Body of pancreas (tissue), 4 donors: ENCODE measurements around the gene CUL4A. TPM values are rescaled to one million over a fixed set of nuclear protein-coding genes. Genes with fewer than 3 reads are reported as not detected.
"Not testable (repeated sequence)": the region's sequence is repeated elsewhere in the genome, so short reads cannot be mapped to it uniquely, and the experiment has no call there.

Source experiments
- ATAC-seq: fragments of 150-250 bp; one replicate; pipeline ENCODE4 v1.9.1; 2016
- DNase-seq, 4 donors: peaks; one replicate each; pipeline ENCODE4 v3.0.0-alpha.2; 2019
- H3K27ac ChIP-seq, 4 donors: fragments of 200-600 bp; sonication (generic); 1 replicate in 3 of 4; 2 replicates in 1 of 4; pipeline versions ENCODE4 v1.5.1 to v1.6.1; 2016 to 2019; ENCODE audit warnings: mild to moderate bottlenecking in 1 of 4, mixed read lengths in 1 of 4, moderate library complexity in 1 of 4
- H3K27me3 ChIP-seq, 2 donors: fragments of 200-600 bp; sonication (generic); one replicate each; pipeline ENCODE4 v1.6.0; 2016; ENCODE audit warnings: mild to moderate bottlenecking in 1 of 2
- H3K36me3 ChIP-seq, 2 donors: fragments of 200-600 bp; sonication (generic); replicated peaks in 1 of 2; 2 replicates each; pipeline ENCODE4 v1.5.1; 2016; ENCODE audit warnings: low read depth in 2 of 2; ENCODE audit not compliant: insufficient read depth in 1 of 2
- H3K4me1 ChIP-seq: fragments of 200-600 bp; sonication (generic); one replicate; pipeline ENCODE4 v1.6.0; 2016
- H3K4me3 ChIP-seq, 2 donors: fragments of 200-600 bp; sonication (generic); 1 replicate in 1 of 2; 2 replicates in 1 of 2; pipeline ENCODE4 v1.5.1; 2016 to 2019
- H3K9me3 ChIP-seq, 3 donors: fragments of 200-600 bp; sonication (generic); 1 replicate in 2 of 3; 2 replicates in 1 of 3; pipeline ENCODE4 v1.5.1; 2016
- POLR2A ChIP-seq, 3 donors: fragments of 450-650 bp; IDR thresholded peaks; one replicate each; pipeline ENCODE4 v1.6.1; 2016; ENCODE audit warnings: antibody characterized with exemption in 3 of 3, mild to moderate bottlenecking in 2 of 3
- WGBS, 2 donors: methylation state at CpG; one replicate each; pipeline ENCODE4 v1.1.5; 2017; 5-methylcytosine and 5-hydroxymethylcytosine counted together
- intact Hi-C: fragments of 100-400 bp; cut with DNase I; formaldehyde crosslinking; loops from one replicate; pipeline ENCODE4 v1.15.1; 2023
- total RNA-seq, 2 donors: library from RNA; depleted of rRNA; stranded (reverse); fragments of >200 nt; gene quantifications; one replicate each; pipeline ENCODE4 v1.1.0, GENCODE V29; 2016
- TF ChIP-seq, protein P1 (sequence below), 7 experiments: fragments of 450-650 bp in 4 of 7; fragments of 200-600 bp in 3 of 7; sonication (generic) in 3 of 7; IDR thresholded peaks; one replicate each; pipeline ENCODE4 v1.5.1; 2016 to 2019; ENCODE audit warnings: antibody characterized with exemption in 7 of 7

CUL4A gene
- 10 to 100 TPM; 44.4 to 62.3 TPM for total RNA-seq

GRCh38 chr13:113209336-113209758 is at the start of gene CUL4A:
Gene CUL4A, plus strand, starts transcription at chr13:113209613. Its CDS starts 15 bp downstream, at chr13:113209628.
- TF ChIP-seq POLR2A (IDR thresholded peaks at IDR 0.05) = no peak
- TF ChIP-seq, protein P1, sequence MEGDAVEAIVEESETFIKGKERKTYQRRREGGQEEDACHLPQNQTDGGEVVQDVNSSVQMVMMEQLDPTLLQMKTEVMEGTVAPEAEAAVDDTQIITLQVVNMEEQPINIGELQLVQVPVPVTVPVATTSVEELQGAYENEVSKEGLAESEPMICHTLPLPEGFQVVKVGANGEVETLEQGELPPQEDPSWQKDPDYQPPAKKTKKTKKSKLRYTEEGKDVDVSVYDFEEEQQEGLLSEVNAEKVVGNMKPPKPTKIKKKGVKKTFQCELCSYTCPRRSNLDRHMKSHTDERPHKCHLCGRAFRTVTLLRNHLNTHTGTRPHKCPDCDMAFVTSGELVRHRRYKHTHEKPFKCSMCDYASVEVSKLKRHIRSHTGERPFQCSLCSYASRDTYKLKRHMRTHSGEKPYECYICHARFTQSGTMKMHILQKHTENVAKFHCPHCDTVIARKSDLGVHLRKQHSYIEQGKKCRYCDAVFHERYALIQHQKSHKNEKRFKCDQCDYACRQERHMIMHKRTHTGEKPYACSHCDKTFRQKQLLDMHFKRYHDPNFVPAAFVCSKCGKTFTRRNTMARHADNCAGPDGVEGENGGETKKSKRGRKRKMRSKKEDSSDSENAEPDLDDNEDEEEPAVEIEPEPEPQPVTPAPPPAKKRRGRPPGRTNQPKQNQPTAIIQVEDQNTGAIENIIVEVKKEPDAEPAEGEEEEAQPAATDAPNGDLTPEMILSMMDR (IDR thresholded peaks at IDR 0.05) = no peak
- intact Hi-C loops = no loop called here

GRCh38 chr13:113159701-113160100 is 49.7 kb upstream of the CUL4A start:
- Histone ChIP-seq H3K27me3 (peaks cover 0 to 6% of the 10 kb centered on the region in 2 donors), H3K4me3 (no peak overlapping the region), H3K27ac (no peak overlapping the region), H3K9me3 (no peaks in the 10 kb centered on the region), H3K36me3 (no peaks in the 10 kb centered on the region), H3K4me1 (peaks cover under 1% of the 10 kb centered on the region)
- intact Hi-C loops = no loop called here
- WGBS, 2 donors = 81 to 86% methylated on average over 17 to 20 of the region's 20 CpGs
- no peak for TF ChIP-seq POLR2A (IDR thresholded peaks at IDR 0.05)
- TF ChIP-seq, protein P1 (IDR thresholded peaks at IDR 0.05) = no peak
- DNase-seq (no peak), ATAC-seq (no peak)

More at GRCh38 chr13:113209336-113209758, at the start of gene CUL4A:
- Histone ChIP-seq H3K9me3 (no peaks in the 10 kb centered on the region), H3K27ac (peak within 1 kb of the TSS; percentile 95 to 99 (median 98)), H3K27me3 (no peaks in the 10 kb centered on the region), H3K36me3 (no peaks in the 10 kb centered on the region), H3K4me3 (peak within 1 kb of the TSS; percentile 88), H3K4me1 (peaks cover 58% of the 10 kb centered on the region)
- WGBS, 2 donors = 0% methylated on average over 38 of the region's 66 CpGs; no CpG with 5 or more reads in 1 of the 2 donors
- peak; percentile 80 to 83 (median 82) for DNase-seq
- ATAC-seq = peak; percentile 82

GRCh38 chr13:113160983-113161382 is 48.4 kb upstream of the CUL4A start:
- Histone ChIP-seq H3K27me3 (peaks cover 0 to 6% of the 10 kb centered on the region in 2 donors), H3K4me3 (no peak overlapping the region), H3K36me3 (no peaks in the 10 kb centered on the region), H3K27ac (no peak overlapping the region), H3K9me3 (no peaks in the 10 kb centered on the region), H3K4me1 (no peaks in the 10 kb centered on the region)
- TF ChIP-seq, protein P1 (IDR thresholded peaks at IDR 0.05) = no peak
- no peak for TF ChIP-seq POLR2A (IDR thresholded peaks at IDR 0.05)
- WGBS, 2 donors = 56 to 68% methylated on average over 11 to 12 of the region's 12 CpGs
- DNase-seq (no peak), ATAC-seq (no peak)
- intact Hi-C loops = no loop called here

DNA sequence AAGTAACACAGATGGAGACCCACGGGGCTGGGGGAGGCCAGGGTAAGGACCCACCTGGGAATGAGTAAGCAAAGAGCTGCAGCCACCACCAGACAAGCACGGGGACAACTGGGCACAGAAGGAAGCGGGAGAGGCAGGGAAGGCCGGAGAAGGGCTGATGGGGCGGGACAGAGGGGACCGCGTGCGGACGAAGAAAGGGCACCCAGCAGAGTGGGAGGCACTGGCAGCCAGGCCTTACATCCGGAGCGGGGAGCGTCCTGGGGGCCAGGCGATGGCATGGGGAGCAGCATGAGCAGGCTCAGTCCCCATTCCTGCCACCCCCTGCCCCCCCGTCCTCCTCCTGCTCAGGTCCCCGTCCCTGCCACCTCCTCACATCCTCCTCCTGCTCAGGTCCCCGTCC is 48.0 kb upstream of the CUL4A start:
- DNase-seq (no peak), ATAC-seq (no peak)
- intact Hi-C loops = no loop called here
- 41 to 45% methylated on average over 12 to 16 of the region's 16 CpGs for WGBS, 2 donors
- Histone ChIP-seq H3K27ac (no peak overlapping the region), H3K9me3 (no peaks in the 10 kb centered on the region), H3K4me3 (no peak overlapping the region), H3K36me3 (no peaks in the 10 kb centered on the region), H3K4me1 (no peaks in the 10 kb centered on the region), H3K27me3 (peaks cover 0 to 6% of the 10 kb centered on the region in 2 donors)
- TF ChIP-seq POLR2A (IDR thresholded peaks at IDR 0.05) = no peak
- TF ChIP-seq, protein P1 (IDR thresholded peaks at IDR 0.05) = no peak

GRCh38 chr13:113161975-113162374 is 47.4 kb upstream of the CUL4A start:
- H3K4me3 ChIP-seq, H3K4me1 ChIP-seq, H3K9me3 ChIP-seq, ATAC-seq, DNase-seq, intact Hi-C loops, H3K36me3 ChIP-seq, H3K27ac ChIP-seq, H3K27me3 ChIP-seq: not testable (repeated sequence)
- WGBS, 2 donors = no CpG with 5 or more reads among the region's 13 CpGs
